ENCODE data around the gene OR10W1. TPM values are rescaled to one million over a fixed set of nuclear protein-coding genes. Genes with fewer than 3 reads are reported as not detected.

The OR10W1 gene
- not detected in 5 replicates for total RNA-seq (2022; extraction: Qiagen RNA extraction; ENCODE audit: low read depth)

DNA sequence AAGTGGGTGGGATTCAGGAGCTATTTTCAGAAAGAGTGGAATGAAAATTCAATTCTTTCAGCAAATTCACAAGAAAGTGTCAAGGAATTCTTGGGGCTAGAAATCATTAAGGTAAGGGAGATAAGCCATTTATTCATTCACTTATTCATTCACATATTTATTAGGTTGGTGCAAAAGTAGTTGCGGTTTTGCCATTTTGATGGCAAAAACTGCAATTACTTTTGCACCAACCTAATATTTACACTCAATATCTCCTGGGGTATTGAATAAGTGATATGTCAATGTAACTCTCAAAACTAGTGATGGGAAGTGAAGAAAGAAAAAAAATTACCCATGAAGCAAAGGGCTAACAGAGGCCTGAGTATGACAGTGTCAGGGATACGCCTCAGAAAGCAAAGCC, at the start of gene OR10W1:
TSS of gene OR10W1 (minus strand) at position 119 of the 400 bp plus-strand sequence. CDS start 402 bp downstream, outside the sequence.

Other genes with a start within 250 kb of the OR10W1 start
- not detected in 5 replicates for gene OR9Q1, start 244.4 kb downstream of the OR10W1 start, total RNA-seq (2022; extraction: Qiagen RNA extraction; ENCODE audit: low read depth)
- not detected in 5 replicates for gene OR6Q1, start 237.3 kb downstream of the OR10W1 start, total RNA-seq (2022; extraction: Qiagen RNA extraction; ENCODE audit: low read depth)
- not detected in 5 replicates for gene OR9I1, start 142.7 kb downstream of the OR10W1 start, total RNA-seq (2022; extraction: Qiagen RNA extraction; ENCODE audit: low read depth)
- gene OR9Q2, start 79.2 kb downstream of the OR10W1 start, total RNA-seq (2022; extraction: Qiagen RNA extraction; ENCODE audit: low read depth): not detected in 5 replicates
- not detected in 5 replicates for gene OR1S2, start 64.1 kb downstream of the OR10W1 start, total RNA-seq (2022; extraction: Qiagen RNA extraction; ENCODE audit: low read depth)
- not detected in 5 replicates for gene OR1S1, start 55.5 kb downstream of the OR10W1 start, total RNA-seq (2022; extraction: Qiagen RNA extraction; ENCODE audit: low read depth)
- gene OR10Q1, start 39.3 kb downstream of the OR10W1 start, total RNA-seq (2022; extraction: Qiagen RNA extraction; ENCODE audit: low read depth): not detected in 5 replicates
- gene OR5B17, start 90.8 kb upstream of the OR10W1 start, total RNA-seq (2022; extraction: Qiagen RNA extraction; ENCODE audit: low read depth): not detected in 5 replicates
- gene OR5B3, start 138.6 kb upstream of the OR10W1 start, total RNA-seq (2022; extraction: Qiagen RNA extraction; ENCODE audit: low read depth): not detected in 5 replicates
- gene OR5B2, start 159.9 kb upstream of the OR10W1 start, total RNA-seq (2022; extraction: Qiagen RNA extraction; ENCODE audit: low read depth): not detected in 5 replicates
- gene OR5B12, start 174.0 kb upstream of the OR10W1 start, total RNA-seq (2022; extraction: Qiagen RNA extraction; ENCODE audit: low read depth): not detected in 5 replicates
- gene OR5B21, start 239.8 kb upstream of the OR10W1 start, total RNA-seq (2022; extraction: Qiagen RNA extraction; ENCODE audit: low read depth): not detected in 5 replicates